Testis (tissue), 3 donors: ENCODE measurements around the gene TRIP12. TPM values are rescaled to one million over a fixed set of nuclear protein-coding genes. Genes with fewer than 3 reads are reported as not detected.
"Not testable (repeated sequence)": the region's sequence is repeated elsewhere in the genome, so short reads cannot be mapped to it uniquely, and the experiment has no call there.

Experiments
- DNase-seq: peaks from one replicate; pipeline ENCODE4 v3.0.0-alpha.2; 2019
- H3K27ac ChIP-seq, 2 donors: fragments of 200-600 bp; sonication (generic); one replicate each; pipeline ENCODE4 v1.5.1; 2019
- H3K27me3 ChIP-seq: fragments of 200-600 bp; sonication (generic); one replicate; pipeline ENCODE4 v1.5.1; 2019
- H3K36me3 ChIP-seq: fragments of 200-600 bp; sonication (generic); one replicate; pipeline ENCODE4 v1.5.1; 2017; ENCODE audit warnings: low read depth; ENCODE audit errors: missing control alignments
- H3K4me1 ChIP-seq: fragments of 200-600 bp; sonication (generic); one replicate; pipeline ENCODE4 v1.5.1; 2019
- H3K4me3 ChIP-seq, 2 donors: fragments of 200-600 bp; sonication (generic); one replicate each; pipeline ENCODE4 v1.5.1; 2017 to 2019
- H3K9me3 ChIP-seq: fragments of 200-600 bp; sonication (generic); one replicate; pipeline ENCODE4 v1.5.1; 2017
- POLR2A ChIP-seq: fragments of 450-650 bp; IDR thresholded peaks from one replicate; pipeline ENCODE4 v1.6.1; 2017; ENCODE audit warnings: antibody characterized with exemption, mild to moderate bottlenecking, moderate library complexity
- WGBS, 2 donors: methylation state at CpG; one replicate each; pipeline ENCODE4 v1.1.5; 2018; 5-methylcytosine and 5-hydroxymethylcytosine counted together
- intact Hi-C: fragments of 100-400 bp; cut with DNase I; formaldehyde crosslinking; loops from one replicate; pipeline ENCODE4 v1.15.1; 2023; ENCODE audit warnings: low total_unique reads
- polyA plus RNA-seq: library from polyadenylated mRNA; stranded (reverse); fragments of 350-450 nt; fragmentation: Illumina TruSeq; extraction: RNeasy Lipid Tissue Mini Kit (QIAGEN cat#74804); gene quantifications from one replicate; pipeline ENCODE4 v1.2.3, GENCODE V29; 2014; ENCODE audit warnings: low read depth, low replicate concordance; ENCODE audit not compliant: insufficient read depth
- total RNA-seq, 2 donors: library from RNA; depleted of rRNA; stranded (reverse); fragments of >200 nt; gene quantifications; one replicate each; pipeline ENCODE4 v1.2.3, GENCODE V29; 2016
- TF ChIP-seq, protein P1 (sequence below), 3 experiments: fragments of 450-650 bp in 2 of 3; fragments of 200-600 bp in 1 of 3; sonication (generic) in 1 of 3; IDR thresholded peaks; one replicate each; pipeline ENCODE4 v1.5.1; 2016 to 2019; ENCODE audit warnings: antibody characterized with exemption in 3 of 3, mild to moderate bottlenecking in 2 of 3, moderate library complexity in 1 of 3

TRIP12 gene
- total and polyA plus RNA-seq, 3 donors from 2014 or later = 342 to 443 (median 373) TPM

- Histone ChIP-seq H3K9me3 (no peaks in the 10 kb centered on the region), H3K27me3 (no peaks in the 10 kb centered on the region), H3K4me1 (no peaks in the 10 kb centered on the region), H3K36me3 (no peaks in the 10 kb centered on the region), H3K27ac (no peak overlapping the region), H3K4me3 (no peak overlapping the region)
- 97% methylated on average over 3 of the region's 3 CpGs for WGBS, 2 donors
- TF ChIP-seq POLR2A = no peak
- TF ChIP-seq, protein P1, sequence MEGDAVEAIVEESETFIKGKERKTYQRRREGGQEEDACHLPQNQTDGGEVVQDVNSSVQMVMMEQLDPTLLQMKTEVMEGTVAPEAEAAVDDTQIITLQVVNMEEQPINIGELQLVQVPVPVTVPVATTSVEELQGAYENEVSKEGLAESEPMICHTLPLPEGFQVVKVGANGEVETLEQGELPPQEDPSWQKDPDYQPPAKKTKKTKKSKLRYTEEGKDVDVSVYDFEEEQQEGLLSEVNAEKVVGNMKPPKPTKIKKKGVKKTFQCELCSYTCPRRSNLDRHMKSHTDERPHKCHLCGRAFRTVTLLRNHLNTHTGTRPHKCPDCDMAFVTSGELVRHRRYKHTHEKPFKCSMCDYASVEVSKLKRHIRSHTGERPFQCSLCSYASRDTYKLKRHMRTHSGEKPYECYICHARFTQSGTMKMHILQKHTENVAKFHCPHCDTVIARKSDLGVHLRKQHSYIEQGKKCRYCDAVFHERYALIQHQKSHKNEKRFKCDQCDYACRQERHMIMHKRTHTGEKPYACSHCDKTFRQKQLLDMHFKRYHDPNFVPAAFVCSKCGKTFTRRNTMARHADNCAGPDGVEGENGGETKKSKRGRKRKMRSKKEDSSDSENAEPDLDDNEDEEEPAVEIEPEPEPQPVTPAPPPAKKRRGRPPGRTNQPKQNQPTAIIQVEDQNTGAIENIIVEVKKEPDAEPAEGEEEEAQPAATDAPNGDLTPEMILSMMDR (IDR thresholded peaks at IDR 0.05) = no peak
- intact Hi-C loops = no loop called here
- no peak for DNase-seq
Observed at GRCh38 chr2:229775614-229776313, 146.0 kb downstream of the TRIP12 start.

GRCh38 chr2:229774237-229774636 is 147.6 kb downstream of the TRIP12 start:
- Histone ChIP-seq H3K9me3 (no peaks in the 10 kb centered on the region), H3K4me1 (no peaks in the 10 kb centered on the region), H3K4me3 (no peak overlapping the region), H3K27ac (no peak overlapping the region), H3K27me3 (no peaks in the 10 kb centered on the region), H3K36me3 (no peaks in the 10 kb centered on the region)
- intact Hi-C loops = no loop called here
- no peak for DNase-seq
- 92 to 100% methylated on average over 1 of the region's 1 CpG for WGBS, 2 donors
- TF ChIP-seq, protein P1 (IDR thresholded peaks at IDR 0.05) = no peak
- TF ChIP-seq POLR2A = no peak

- DNase-seq = no peak
- H3K36me3 ChIP-seq = no peaks in the 10 kb centered on the region
- intact Hi-C loops = no loop called here
- no peak overlapping the region for H3K27ac ChIP-seq
- WGBS, 2 donors = 97 to 100% methylated on average over 1 of the region's 1 CpG
- H3K4me1 ChIP-seq = no peaks in the 10 kb centered on the region
- TF ChIP-seq, protein P1 (IDR thresholded peaks at IDR 0.05) = no peak
- TF ChIP-seq POLR2A = no peak
- no peak overlapping the region for H3K4me3 ChIP-seq
- no peaks in the 10 kb centered on the region for H3K9me3 ChIP-seq
- H3K27me3 ChIP-seq = no peaks in the 10 kb centered on the region
Observed at GRCh38 chr2:229768235-229768634, 153.6 kb downstream of the TRIP12 start.

GRCh38 chr2:229765721-229766120 is 156.1 kb downstream of the TRIP12 start:
- no peak for TF ChIP-seq POLR2A
- TF ChIP-seq, protein P1 (IDR thresholded peaks at IDR 0.05) = no peak
- intact Hi-C loops = no loop called here
- H3K4me1 ChIP-seq = no peaks in the 10 kb centered on the region
- H3K27ac ChIP-seq = no peak overlapping the region
- no peaks in the 10 kb centered on the region for H3K36me3 ChIP-seq
- no peak overlapping the region for H3K4me3 ChIP-seq
- DNase-seq = no peak
- no peaks in the 10 kb centered on the region for H3K9me3 ChIP-seq
- H3K27me3 ChIP-seq = no peaks in the 10 kb centered on the region

DNA sequence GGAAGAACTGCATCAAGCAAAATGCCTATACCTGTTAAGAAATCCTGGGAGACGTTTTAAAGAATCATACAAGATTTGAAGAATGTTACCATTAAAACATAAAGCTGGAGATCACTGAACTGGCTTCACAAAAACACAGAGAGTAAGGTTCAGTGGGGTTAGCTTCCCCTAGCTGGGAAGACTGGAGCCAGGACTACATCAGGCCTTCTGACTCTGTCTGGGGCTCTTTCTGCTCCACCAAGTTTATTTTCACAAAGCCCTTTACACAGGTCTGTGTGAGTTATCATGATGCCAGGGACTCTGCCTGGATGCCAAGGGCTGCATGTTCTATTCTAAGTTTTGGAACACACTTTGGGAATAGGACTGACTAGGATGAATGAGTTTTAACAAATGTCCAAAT is 160.1 kb downstream of the TRIP12 start:
- Histone ChIP-seq H3K4me3 (no peak overlapping the region), H3K27ac (no peak overlapping the region), H3K4me1 (no peaks in the 10 kb centered on the region), H3K36me3 (no peaks in the 10 kb centered on the region), H3K27me3 (no peaks in the 10 kb centered on the region), H3K9me3 (no peaks in the 10 kb centered on the region)
- WGBS, 2 donors = 48 to 68% methylated on average over 1 of the region's 1 CpG
- DNase-seq = no peak
- TF ChIP-seq, protein P1 (IDR thresholded peaks at IDR 0.05) = no peak
- TF ChIP-seq POLR2A = no peak
- intact Hi-C loops = no loop called here

DNA sequence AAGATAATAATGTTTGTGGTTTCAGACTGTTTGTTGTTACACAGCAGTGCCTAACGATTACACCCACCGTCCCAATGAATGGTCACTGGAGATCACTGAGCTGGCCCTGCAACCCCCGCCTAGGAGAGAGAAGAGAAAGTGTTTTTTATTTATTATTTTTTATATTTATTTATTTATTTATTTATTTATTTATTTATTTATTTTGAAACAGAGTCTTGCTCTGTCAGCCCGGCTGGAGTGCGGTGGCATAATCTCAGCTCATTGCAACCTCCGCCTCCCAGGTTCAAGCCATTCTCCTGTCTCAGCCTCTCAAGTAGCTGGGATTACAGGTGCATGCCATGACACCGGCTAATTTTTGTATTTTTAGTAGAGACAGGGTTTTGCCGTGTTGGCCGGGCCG is 164.3 kb downstream of the TRIP12 start:
- H3K27ac ChIP-seq, H3K36me3 ChIP-seq, H3K4me1 ChIP-seq, H3K4me3 ChIP-seq, H3K9me3 ChIP-seq, DNase-seq, H3K27me3 ChIP-seq, intact Hi-C loops: not testable (repeated sequence)
- WGBS, 2 donors = 97% methylated on average over 10 of the region's 10 CpGs
